CD4-positive, alpha-beta T cell treated with Interferon alpha-2 for 1 hour (primary cell): ENCODE measurements around the gene DESI1.

Experiments used
- DNase-seq, 2 donors: peaks; one replicate each; pipeline ENCODE4 v3.0.0-alpha.2; 2020 to 2022

DESI1 gene

DNA sequence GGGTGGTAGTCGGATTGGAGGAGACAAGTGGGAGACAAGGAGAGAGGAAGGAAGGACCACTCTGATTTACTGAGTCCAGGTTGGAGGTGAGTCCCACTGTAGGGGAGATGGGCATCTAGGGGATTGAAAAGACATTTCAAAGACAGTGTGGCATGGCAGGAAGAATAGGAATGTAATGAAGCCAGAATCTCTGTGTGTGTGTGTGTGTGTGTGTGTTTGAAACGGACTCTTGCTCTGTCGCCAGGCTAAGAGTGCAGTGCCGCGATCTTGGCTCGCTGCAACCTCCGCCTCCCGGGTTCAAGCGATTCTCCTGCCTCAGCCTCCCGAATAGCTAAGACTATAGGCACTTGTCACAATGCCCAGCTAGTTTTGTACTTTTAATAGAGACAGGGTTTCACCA lies 64.3 kb downstream of the DESI1 start:
- no peak for DNase-seq

DNA sequence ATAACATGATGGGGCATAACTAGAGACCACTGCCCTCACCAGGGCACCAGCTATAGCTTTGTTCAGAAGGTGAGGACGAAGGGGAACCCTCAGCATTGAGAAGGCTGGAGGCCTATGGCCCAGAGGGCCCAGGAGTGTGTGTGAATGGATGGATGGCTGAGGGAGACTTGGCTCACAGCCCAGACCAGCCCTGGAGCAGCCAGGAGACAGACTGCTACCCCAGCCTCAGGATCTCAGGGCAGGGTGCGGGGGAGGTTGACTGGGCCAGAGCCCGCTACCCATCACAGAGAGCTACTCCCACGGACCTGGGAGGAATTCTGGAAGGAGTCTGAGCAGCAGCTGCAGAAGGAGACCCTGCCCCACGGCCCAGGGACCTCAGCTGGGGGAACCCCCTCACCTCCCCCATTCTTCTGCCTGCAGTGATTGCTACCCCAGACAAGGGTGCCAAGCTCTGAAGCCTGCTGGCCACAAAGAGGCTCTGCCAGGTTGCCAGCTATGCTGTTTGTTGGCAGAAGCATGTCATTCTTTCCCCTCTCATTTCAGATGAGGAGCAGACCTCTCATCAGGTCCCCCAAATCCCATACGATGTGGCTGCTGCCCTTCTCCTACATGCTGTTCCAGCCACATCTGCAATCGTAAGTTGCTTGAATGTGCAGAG lies 65.4 kb downstream of the DESI1 start:
- DNase-seq: no peak

DNA sequence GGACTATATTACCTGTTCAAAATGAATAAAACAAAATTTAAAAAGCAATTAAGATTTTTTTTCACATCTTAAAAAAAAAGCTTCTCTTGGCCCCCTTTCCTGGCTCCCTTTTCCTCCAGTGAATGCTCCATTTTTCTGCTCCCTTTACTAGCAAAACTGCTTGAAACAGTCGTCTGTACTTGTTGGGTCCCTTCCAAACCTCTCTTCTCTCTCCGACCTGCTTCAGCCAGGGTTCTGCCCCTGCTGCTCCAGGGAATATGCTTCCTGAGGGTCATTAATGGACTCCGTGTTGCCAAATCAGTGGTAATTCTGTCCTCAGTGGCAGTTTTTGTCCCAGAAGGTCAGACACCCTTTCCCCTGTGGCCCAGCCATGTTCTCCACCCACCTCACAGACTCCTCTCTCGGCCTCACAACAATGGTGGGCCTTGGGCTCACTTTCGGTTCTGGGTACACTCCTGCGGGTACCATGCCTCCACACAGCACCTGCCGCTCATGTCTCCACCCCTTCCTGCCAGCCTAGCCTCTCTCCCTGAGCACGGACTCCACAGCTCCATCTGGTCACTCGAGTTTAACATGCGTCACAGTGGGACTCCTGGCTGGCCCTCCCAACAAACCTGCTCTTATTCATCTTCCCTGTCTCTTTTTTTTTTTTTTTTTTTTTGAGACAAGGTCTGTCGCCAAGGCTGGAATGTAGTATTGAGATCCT lies 68.8 kb downstream of the DESI1 start:
- DNase-seq: no peak

DNA sequence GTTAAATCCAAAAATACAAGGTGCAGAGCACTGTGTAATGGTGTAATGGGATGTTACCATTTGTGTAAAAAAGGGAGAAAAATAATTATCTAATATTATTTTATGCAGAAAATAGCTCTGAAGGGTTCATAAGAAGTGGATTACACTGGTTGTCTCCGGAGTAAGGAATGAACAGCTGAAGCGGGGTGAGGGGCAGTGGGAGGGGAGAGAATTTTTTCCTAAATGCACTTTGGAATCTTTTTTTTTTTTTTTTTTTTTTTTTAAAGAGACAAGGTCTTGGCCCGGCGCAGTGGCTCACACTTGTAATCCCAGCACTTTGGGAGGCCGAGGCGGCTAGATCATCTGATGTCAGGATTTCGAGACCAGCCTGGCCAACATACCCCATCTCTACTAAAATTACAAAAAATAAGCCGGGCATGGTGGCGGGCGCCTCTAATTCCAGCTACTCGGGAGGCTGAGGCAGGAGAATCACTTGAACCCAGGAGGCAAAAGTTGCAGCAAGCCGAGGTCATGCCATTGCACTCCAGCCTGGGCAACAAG lies 69.8 kb downstream of the DESI1 start:
- no peak for DNase-seq

DNA sequence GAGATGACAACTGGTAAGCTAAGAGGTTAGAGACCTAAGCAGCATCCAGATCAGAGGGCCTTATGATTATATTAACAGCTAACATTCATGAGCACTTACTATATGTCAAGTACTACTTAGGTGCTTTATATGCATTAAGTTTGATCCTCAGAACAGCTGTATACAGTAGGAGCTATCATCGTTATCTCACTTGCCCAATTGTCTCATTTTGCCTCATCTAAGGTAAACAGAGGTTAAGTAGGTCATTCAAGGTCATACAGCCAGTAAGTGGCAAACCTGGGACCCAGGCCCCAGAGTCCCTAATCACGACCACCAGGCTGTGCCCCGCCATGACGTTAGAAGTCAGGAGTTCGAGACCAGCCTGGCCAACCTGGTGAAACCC lies 72.0 kb downstream of the DESI1 start:
- DNase-seq: no peak
